Raji (cell line): ENCODE data around the gene LY6G6F.

ENCODE experiments used
- POLR2A ChIP-seq: IDR thresholded peaks from 2 replicates; pipeline ENCODE4 v1.6.1; 2011; ENCODE audit warnings: low read depth, low read length, control low read depth; ENCODE audit not compliant: insufficient read depth

Gene LY6G6F

DNA sequence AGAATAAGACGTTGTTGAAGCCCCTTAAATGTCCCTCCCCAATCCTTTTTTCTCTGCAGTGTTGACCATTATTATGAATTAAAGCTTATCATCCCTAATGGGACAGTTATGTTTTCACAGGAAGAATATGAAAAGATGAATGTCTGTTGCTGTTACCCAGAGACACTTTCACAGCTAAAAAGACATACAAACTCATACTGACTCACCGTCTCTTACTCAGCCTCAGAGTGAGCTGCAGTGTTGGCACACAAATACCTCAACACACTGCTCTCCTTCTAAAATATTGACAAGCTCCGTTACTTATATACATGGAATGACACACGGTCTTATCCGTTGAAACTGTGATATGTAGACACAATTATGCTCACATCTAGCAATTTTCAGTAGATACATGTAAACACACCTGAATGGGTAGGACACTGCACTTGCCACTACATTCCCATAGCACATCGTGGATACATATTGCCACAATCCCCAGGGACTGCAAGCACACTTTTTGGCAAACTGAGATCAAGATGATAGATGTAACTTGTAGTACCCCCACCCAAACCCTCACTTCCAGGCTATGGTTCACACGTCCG lies 46.2 kb downstream of the LY6G6F start:
- TF ChIP-seq POLR2A, result no peak

- no peak for TF ChIP-seq POLR2A
Measured at GRCh38 chr6:31758281-31758680, 51.6 kb downstream of the LY6G6F start.
